Measurements from ENCODE around the gene EFR3B.

The EFR3B gene

DNA sequence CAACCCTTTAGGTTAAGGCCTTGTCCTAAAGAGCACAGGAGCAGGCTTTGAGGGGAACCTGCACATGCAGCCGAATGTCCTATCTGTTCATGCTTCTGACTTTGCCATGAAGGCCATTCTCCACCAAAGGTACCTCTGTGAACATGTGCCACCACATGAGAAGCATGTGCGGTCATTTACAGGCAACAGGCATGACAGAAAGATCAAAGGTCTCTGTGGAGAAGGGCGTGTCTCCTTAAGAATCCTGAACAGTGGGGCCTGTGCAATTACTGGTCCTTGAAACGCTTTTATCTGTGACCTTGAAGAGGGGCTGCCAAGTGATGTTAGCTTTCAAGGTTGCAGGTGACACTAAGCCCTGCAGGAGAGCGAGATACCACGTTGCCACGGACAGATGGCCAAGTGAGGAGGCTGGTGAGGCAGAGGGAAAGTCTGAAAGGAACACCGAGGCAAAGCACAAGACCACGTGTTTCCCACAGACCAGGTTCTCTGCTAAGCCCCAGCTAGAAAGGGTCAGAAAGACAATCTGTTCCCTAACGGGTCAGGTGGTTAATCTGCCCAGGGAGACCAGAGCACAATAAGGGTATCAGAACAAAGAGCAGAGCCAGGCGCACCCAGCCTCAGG is 146.0 kb downstream of the EFR3B start:
- no peak for DNase-seq (ENCODE audit: low spot score)

DNA sequence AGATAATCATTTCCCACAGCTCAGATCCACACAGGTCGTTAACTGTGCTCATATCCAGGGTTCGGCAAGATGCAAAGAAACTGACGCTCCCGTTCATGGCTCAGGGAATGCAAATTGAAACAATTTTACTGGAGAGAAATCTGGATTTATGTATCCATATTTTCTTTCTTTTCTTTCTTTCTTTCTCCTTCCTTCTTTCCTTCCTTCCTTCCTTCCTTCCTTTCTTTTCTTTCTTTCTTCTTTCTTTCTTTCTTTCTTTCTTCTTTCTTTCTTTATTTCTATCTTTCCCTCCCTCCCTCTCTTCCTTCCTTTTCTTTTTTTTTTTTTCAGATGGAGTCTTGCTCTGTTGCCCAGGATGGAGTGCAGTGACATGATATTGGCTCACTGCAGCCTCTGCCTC is 146.5 kb downstream of the EFR3B start:
- DNase-seq (ENCODE audit: low spot score), result no peak

DNA sequence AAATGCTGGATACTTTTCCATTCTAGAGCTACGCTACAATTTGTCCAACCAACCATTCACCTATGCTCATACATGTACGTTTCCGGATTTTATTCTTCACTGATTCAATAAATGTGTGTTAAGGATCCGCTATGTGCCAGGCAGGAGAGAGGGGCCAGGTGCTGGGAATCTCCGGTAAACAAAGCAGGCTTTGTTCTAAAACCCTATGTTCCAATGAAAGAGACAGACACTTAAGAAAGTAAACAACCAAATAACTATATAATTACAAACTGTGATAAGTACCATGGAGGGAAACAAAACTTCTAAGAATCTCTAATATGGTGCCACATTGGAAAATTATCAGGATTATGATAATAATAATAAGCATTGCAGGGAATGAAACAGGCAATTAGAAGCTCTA is 148.7 kb downstream of the EFR3B start:
- DNase-seq (ENCODE audit: low spot score), result no peak

DNA sequence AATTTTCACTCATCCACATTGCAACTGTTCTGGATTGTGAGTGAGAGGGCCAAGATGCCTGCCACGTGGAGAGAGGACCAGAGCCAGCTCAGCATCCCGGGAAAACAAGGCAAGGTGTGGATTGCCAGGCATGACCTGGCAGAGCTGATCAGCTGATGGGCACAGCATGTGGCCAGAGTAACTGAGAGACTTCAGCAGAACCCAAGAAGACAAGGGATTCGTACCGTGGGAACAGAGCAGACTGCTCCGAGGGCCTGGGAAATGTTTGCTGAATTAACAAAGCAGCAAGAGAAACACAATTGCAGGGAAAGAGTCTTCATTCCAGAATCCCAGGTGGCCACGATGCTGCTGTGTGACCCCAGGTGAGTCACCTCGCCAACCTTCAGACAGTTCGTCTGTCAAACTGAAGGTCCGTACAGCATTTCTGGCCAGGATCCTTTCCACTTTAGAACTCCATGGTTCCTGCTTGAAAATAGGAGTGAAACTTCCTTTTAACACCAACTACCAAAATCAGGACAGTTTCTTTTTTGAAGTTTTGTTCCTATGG is 152.8 kb downstream of the EFR3B start:
- no peak for DNase-seq (ENCODE audit: low spot score)

DNA sequence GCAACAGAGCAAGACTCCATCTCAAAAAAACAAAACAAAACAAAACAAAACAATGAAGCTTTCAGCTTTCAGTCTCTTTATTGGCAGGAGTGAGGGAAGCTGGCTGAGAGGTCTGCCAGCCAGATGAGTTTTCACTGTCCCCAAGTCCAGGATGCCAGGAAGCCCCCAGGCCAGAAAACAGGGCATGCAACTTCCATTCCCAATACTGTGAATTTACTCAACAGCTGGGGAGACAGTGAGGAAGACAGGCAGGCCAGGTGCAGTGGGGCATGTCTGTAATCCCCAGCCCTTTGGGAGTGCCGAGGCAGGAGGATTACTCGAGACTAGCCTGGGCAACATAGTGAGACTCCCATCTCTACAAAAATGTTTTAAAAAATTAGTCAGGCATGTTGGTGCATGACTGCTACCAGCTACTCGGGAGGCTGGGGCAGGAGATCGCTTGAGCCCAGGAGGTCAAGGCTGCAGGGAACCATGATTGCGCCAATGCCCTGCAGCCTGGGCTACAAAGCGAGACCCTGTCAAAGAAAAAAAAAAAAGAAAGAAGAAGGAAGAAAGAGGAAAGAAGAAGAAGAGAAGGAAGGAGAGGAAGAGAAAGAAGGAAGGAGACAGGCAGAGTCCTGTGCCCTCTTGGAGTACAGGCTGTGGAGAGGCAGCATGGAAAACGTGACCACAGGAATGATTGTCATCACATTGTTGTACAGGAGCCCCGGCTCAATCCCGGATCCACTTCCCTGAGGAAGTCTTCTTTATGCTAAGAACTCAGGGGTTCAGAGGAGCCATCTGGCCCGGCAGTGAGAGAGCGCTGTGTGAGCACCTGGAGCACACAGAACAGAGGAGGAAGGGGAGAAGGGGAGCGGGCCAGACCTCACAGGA is 155.7 kb downstream of the EFR3B start:
- no peak for DNase-seq (ENCODE audit: low spot score)

DNA sequence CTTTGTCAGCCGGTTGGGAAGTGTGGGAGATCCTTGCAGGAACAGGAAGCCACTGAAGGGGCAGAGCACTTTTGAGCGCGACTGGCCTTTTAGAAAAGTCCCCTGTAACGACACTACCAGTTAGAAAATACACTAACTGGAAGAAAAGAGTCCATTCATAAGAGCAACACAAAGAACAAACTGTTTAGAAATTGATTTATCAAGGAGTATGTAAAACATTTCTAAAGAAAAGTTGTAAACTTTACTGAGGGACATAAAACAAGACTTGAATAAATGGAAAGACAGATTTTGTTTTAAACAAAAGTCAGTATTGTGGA is 156.3 kb downstream of the EFR3B start:
- DNase-seq (ENCODE audit: low spot score), result no peak

DNA sequence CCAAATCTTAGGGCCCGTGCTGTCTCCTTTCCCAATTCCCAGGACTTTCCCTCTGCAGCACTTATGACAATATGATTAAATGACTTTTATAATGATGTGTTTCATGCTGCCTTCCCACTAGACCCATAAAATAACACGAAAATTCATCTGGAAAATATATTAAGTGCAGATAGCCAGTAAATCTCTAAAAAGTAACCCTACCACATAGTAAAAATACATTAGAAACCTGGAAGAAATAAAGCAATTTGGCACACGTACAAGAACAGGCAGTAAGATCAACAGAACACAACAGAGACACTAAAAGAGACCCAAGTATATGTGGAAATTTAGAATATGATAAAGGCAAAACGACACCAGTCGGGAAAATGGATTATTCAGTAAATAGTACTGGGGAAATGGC is 156.7 kb downstream of the EFR3B start:
- DNase-seq (ENCODE audit: low spot score), result no peak

DNA sequence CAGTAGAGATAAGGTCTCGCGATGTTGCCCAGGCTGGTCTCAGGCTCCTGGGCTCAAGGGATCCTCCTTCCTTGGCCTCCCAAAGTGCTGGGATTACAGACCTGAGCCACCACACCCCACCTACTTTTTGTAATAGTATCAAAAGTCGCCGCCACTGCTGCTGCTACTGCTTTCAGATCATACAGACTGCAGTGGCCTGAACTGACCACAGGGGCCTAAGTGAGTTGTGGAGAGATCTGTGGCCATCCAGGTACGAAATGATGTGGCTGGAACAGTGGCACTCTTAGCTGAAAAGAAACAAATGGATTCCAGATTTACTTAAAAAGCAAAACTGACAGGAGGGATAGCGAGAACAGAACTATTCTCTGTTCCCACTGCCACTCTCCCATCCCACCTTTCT is 159.4 kb downstream of the EFR3B start:
- DNase-seq (ENCODE audit: low spot score), result no peak

DNA sequence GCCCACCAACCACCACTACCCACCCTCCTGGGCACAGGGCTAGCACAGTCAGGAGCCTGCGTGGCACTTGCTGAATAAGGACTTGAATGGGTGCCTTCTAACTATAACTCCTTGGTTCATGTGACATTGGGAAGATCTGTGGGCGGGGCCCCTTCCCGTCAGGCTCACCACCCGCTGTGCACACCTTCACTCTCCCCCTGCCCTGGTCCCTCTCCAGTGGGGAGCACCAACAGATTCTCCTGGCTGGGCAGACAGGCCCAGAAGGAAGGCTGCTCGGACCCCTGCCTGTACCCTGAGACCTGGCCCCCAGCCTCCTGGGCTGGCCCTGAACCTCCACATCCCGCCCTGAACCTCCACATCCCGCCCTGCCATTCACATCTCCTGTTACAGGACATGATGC is 159.9 kb downstream of the EFR3B start:
- no peak for DNase-seq (ENCODE audit: low spot score)

DNA sequence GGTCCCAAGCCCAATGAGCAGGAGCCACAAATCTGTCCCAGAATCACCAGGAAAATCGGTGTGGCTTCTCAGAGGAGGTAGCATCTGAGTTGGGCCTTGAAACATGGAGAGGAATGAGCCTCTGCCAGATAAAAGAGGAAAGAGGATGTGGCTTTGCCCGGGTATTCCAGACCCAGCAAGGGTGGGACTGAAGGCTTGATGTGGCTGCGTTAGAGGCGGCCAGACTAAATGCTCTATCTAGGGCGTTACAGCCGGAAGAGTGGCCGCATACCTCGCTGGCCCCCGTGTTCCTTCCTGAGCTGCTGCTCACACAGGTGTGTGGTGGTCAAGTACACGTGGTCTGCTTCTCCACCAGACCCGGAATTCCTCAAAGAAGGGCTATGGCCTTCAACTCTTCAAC is 160.4 kb downstream of the EFR3B start:
- no peak for DNase-seq (ENCODE audit: low spot score)

DNA sequence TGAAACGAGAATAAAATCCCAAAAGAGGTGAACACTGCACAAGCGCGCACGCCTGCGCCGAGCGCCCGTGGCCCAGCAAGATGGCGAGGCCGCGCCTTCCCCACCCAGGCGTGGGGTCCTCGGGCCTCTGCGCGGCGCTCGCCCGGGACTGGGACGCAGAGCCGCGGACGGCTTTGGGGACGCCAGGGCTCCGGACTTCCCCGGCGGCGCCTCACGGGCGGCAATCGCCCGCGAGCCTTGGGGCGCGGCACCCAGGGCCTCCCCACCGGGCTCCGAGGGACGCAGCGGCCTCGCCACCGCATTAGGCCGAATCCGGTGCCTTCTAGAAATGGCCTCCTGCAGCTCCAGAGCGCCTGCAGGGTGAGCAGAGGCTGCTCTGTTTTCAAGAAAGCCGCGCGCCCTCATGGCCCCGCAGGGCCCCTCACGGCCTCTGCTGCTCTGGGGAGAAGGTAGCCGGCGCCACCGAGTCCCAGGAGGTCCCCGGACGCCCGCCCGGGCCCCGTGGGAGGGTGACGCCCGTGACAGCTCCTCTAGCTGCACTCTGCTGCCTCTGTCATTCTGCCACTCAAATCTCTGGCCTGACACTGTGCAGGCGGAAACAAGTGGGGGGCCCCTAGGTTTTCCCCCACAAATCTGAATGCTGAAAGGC is 162.4 kb downstream of the EFR3B start:
- peak; percentile 28 for DNase-seq (ENCODE audit: low spot score)

DNA sequence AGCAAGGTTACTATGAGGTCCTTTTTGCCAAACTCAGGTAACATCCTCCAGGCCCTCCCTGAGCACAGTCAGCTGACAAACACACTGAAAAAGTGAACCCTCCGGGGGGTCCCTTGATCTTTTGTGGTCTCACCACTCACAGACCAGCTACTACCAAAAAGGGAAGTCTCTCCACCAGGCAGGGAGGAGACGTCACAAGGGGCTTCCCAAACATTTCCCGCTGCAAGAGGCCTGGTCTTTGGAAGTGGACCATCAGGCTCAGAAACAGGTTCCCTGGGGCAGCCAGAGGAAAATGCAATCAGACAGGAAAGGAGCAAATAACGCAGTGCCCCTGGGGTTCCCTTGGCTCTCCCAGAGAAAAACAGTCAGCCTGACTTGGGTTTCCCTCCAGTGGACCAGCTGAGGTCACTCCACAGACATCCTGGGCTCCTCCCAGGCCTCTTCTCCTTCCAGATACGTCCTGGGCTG is 165.2 kb downstream of the EFR3B start:
- DNase-seq (ENCODE audit: low spot score), result peak; percentile 31
